GM21367 (cell line): ENCODE measurements around the gene THRB.

ENCODE experiments used
- ATAC-seq: cut with Tn5 transposase; IDR thresholded peaks from one replicate; pipeline ENCODE4 v1.9.1; 2021; ENCODE audit not compliant: unreplicated experiment

The THRB gene

DNA sequence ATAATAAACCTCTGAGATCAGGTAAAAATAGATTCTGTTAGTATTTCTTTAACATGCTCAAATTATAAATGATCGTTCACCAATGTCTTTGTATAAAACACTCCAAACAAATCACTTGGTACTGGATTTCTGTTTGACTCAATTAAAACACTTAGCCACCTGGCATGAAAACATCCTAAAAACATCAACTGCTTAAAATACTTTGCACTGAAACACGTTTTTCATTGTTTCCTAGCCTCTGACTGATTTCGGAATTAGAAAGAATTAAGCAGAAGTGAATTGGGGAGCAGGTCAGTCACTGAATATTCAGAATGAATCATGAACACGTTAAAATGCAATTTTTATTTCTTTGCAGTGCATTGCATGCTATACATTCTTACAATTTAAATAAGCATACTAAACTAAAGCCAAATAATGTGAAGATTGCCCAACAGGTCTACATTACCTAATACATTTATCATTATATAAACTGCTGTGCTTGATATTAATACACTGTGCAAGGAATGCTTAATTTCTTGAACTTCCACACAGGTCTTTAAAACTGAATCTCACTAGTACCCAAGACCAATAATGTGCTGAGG is 1.6 kb downstream of the THRB start:
- ATAC-seq: no peak

DNA sequence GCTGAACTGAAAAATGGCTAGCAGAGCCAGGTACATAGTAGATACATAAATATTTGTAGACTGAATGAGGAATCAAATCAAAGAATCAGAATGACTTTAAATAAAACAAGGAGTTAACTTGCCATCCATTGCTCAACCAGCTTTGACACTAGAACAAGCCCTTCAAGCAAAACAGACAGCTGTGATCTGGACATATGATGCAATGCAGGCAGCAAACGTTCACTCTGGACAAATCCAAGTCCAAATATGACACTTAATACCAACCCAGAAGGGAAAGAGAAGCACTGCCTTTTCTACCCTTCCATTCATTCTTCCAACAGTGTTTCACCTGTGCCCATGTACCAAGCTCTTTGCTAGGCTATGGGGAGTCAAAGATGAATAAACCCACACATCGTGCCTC is 4.5 kb downstream of the THRB start:
- ATAC-seq: no peak

DNA sequence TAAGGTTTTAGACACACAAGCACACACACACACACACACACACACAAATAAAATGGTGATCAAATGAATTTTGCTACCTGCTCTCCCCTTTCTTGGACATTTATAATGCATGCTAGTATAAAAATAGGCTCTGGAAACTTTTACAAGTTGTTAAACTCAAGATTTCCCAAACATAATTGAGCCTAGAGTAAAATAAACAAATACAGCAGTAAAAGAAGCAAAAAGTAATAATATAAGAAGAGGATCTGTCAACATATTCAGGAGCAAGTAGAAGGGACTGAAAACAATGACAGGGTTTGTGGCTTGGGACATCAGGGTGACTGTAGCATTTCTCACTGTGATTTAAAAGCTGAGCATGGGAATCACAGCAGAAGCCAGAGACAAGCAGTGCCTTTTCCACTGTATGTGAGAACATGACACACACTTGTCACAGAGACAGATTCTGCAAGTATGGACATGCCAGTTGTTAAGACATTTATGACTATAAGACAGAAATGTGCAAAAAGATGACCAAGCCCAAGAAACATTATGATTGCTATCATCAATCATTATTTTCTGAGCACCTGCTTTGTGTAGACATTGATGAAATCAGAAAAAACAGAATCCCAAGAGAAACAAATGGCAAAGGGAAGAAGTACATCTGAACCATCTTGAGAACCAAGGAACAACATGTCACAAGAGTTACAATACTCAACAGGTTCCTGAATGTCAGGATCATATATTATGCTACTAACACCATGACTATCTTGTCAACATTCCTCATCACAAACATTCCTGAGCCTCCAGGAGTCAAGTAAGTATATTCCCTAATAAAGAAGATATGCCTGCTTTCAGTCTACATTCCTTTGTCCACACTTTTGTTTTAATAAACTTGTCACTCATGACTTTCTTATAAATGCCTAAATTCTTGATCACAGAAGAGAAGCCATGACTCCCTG is 7.1 kb downstream of the THRB start:
- no peak for ATAC-seq

- no peak for ATAC-seq
These were observed 9.1 kb downstream of the THRB start for GRCh38 chr3:24485511-24485910.

GRCh38 chr3:24483873-24484272 is 10.8 kb downstream of the THRB start:
- no peak for ATAC-seq

- no peak for ATAC-seq
These were observed 12.4 kb downstream of the THRB start for GRCh38 chr3:24482096-24482705.

GRCh38 chr3:24481193-24481592 is 13.5 kb downstream of the THRB start:
- no peak for ATAC-seq

DNA sequence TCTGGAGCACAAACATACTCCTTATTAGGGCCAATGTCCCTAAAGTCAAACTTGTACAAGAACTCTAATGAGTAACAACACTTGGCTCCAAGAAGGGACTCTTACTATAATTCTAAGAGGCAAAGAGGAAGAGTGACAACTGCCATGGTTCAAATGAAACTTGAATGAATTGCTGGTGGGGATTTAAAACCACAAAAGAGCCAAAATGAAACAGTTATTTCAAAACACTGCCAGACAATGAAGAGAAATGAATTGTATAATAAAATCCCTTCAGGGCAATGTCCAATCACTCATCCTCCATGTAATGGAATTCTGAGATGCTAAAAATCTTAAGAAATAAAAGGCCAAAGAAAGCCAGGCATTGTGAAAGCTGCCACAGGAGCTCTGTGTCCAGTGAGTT is 14.2 kb downstream of the THRB start:
- ATAC-seq: no peak

GRCh38 chr3:24479816-24480215 is 14.8 kb downstream of the THRB start:
- no peak for ATAC-seq

GRCh38 chr3:24476871-24477656 is 17.6 kb downstream of the THRB start:
- ATAC-seq: no peak

- no peak for ATAC-seq
These were observed 18.7 kb downstream of the THRB start for GRCh38 chr3:24475925-24476324.

- no peak for ATAC-seq
These were observed 19.8 kb downstream of the THRB start for GRCh38 chr3:24474862-24475261.

GRCh38 chr3:24472358-24472757 is 22.3 kb downstream of the THRB start:
- ATAC-seq: no peak

- no peak for ATAC-seq
These were observed 23.2 kb downstream of the THRB start for GRCh38 chr3:24471486-24471885.

DNA sequence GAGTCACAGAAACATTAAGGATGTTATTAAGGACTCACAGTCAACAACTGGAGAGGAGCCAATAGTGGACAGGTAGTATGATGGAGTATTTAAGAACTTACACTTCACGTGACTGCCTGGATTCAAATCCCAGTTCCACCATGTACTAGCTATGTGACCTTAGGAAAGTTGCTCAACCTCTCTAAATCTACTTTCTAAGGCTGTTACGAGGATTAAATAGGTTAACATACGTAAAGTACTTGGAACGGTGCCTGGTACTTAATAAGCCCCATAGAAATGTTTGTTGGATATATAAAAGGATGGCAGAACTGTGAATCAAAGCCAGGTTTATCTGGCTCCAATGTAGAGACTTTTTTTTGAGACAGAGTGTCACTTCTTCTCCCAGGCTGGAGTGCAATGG is 24.4 kb downstream of the THRB start:
- ATAC-seq: no peak

DNA sequence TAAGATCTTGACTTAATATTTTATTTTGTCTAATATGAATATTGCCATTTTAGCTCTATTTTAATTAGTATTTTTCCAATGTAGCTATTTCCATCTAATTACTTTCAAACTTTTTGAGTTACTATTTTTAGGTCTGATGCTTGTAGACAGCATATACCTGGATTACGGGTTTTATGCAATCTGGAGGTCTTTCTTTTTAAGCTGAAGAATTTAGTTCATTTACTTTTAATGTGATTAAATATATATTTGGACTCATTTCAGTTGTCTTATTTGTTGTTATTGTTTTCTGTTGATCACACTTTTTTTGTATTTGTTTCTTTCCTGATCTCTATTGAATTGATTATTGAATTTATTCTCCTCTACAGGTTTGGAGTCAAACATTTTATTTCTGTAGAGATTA is 30.3 kb downstream of the THRB start:
- no peak for ATAC-seq

- no peak for ATAC-seq
These were observed 31.9 kb downstream of the THRB start for GRCh38 chr3:24462737-24463136.

- ATAC-seq: no peak
These were observed 33.7 kb downstream of the THRB start for GRCh38 chr3:24460974-24461373.

DNA sequence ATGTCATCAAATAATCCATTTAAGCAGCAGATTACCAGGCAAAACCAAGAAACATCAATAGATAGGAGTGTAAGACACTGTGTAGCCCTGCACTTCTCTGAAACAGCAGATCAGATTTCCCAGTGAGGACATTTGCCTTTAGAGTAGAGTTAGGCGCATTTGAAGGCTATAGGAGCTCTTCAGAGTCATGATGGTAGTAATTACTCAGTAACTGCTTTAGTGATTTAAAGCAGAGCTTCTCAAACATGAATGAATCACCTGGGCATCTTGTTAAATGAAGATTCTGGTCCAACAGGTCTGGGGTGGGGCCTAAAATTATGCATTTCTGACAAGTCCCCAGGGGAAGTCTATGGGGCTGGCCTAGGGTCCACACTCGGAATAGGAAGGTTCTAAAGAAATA is 36.9 kb downstream of the THRB start:
- ATAC-seq: no peak

- no peak for ATAC-seq
These were observed 39.8 kb downstream of the THRB start for GRCh38 chr3:24454856-24455255.

GRCh38 chr3:24454393-24454792 is 40.3 kb downstream of the THRB start:
- ATAC-seq: no peak
